Keratinocyte (primary cell): ENCODE data around the gene DPH6. TPM values are rescaled to one million over a fixed set of nuclear protein-coding genes. Genes with fewer than 3 reads are reported as not detected.

Source experiments
- DNase-seq: peaks from one replicate; pipeline ENCODE4 v3.0.0-alpha.2; 2011; ENCODE audit warnings: low read depth, missing footprints, low spot score
- FAIRE-seq: peaks from 2 replicates; lab custom pipeline; 2011; peaks lifted over from hg19 to GRCh38; lab: Jason Lieb, UNC
- H2AFZ ChIP-seq: 2 replicates; pipeline ENCODE4 v1.6.0; 2012; ENCODE audit warnings: low read length, control low read depth, inconsistent platforms; ENCODE audit not compliant: control insufficient read depth
- H3K27ac ChIP-seq: 2 replicates; pipeline ENCODE4 v1.5.1; 2011; ENCODE audit warnings: low read length; ENCODE audit not compliant: control insufficient read depth, insufficient read depth
- H3K27me3 ChIP-seq: 3 replicates; pipeline ENCODE4 v1.6.0; 2011; ENCODE audit warnings: low read length; ENCODE audit not compliant: control insufficient read depth, insufficient read depth; ENCODE audit errors: extremely low read depth
- H3K36me3 ChIP-seq, 2 experiments: 2 replicates in 1 of 2; 3 replicates in 1 of 2; pipeline ENCODE4 v1.5.1; 2011; ENCODE audit warnings: low read length in 2 of 2, mild to moderate bottlenecking in 1 of 2; ENCODE audit not compliant: control insufficient read depth in 2 of 2, insufficient read depth in 2 of 2; ENCODE audit errors: extremely low read depth in 1 of 2
- H3K4me1 ChIP-seq: 3 replicates; pipeline ENCODE4 v1.5.1; 2011; ENCODE audit warnings: low read length; ENCODE audit not compliant: control insufficient read depth, insufficient read depth; ENCODE audit errors: extremely low read depth
- H3K4me2 ChIP-seq: 3 replicates; pipeline ENCODE4 v1.6.0; 2011; ENCODE audit warnings: low read depth, low read length; ENCODE audit not compliant: control insufficient read depth, insufficient read depth; ENCODE audit errors: extremely low read depth
- H3K4me3 ChIP-seq, 3 experiments: fragments of 200-600 bp in 1 of 3; sonication (generic) in 1 of 3; 2 replicates in 2 of 3; 3 replicates in 1 of 3; pipeline ENCODE4 v1.5.1; 2011 to 2016; ENCODE audit warnings: low read length in 3 of 3, mild to moderate bottlenecking in 3 of 3, control low read depth in 2 of 3, inconsistent platforms in 1 of 3, low read depth in 1 of 3, mixed read lengths in 1 of 3, mixed run types in 1 of 3, moderate library complexity in 1 of 3; ENCODE audit not compliant: control insufficient read depth in 2 of 3, insufficient read depth in 2 of 3; ENCODE audit errors: extremely low read depth in 1 of 3
- H3K79me2 ChIP-seq: 2 replicates; pipeline ENCODE4 v1.6.0; 2012; ENCODE audit warnings: low read length; ENCODE audit not compliant: control insufficient read depth, insufficient read depth
- H3K9ac ChIP-seq: 3 replicates; pipeline ENCODE4 v1.6.0; 2011; ENCODE audit warnings: low read length; ENCODE audit not compliant: control insufficient read depth, insufficient read depth; ENCODE audit errors: extremely low read depth
- H3K9me1 ChIP-seq: 3 replicates; pipeline ENCODE4 v1.6.0; 2011; ENCODE audit warnings: low read length; ENCODE audit not compliant: control insufficient read depth, insufficient read depth; ENCODE audit errors: extremely low read depth
- H3K9me3 ChIP-seq: 2 replicates; pipeline ENCODE4 v1.5.1; 2012; ENCODE audit warnings: low read depth, low read length; ENCODE audit not compliant: control insufficient read depth
- H4K20me1 ChIP-seq: 3 replicates; pipeline ENCODE4 v1.6.0; 2011; ENCODE audit warnings: low read length; ENCODE audit not compliant: control insufficient read depth, insufficient read depth; ENCODE audit errors: extremely low read depth
- CTCF ChIP-seq, 3 experiments: IDR thresholded peaks in 1 of 3; conservative IDR thresholded peaks in 1 of 3; optimal IDR thresholded peaks in 1 of 3; 2 replicates in 2 of 3; 3 replicates in 1 of 3; pipeline versions ENCODE3 to v1.5.1; 2011; ENCODE audit warnings: low read length in 3 of 3, mild to moderate bottlenecking in 3 of 3, moderate library complexity in 2 of 3, control low read depth in 1 of 3, inconsistent platforms in 1 of 3; ENCODE audit not compliant: insufficient read depth in 2 of 3; ENCODE audit errors: extremely low read depth in 1 of 3
- EZH2 ChIP-seq: IDR thresholded peaks from one replicate; pipeline ENCODE4 v1.6.1; 2012; ENCODE audit warnings: inconsistent platforms, mild to moderate bottlenecking, low read length, moderate library complexity
- dilution Hi-C: fragments of 300-500 bp; cut with MboI; formaldehyde crosslinking; loops from one replicate; pipeline ENCODE4 v1.7.0; 2020; ENCODE audit warnings: low sequenced_read_pairs; ENCODE audit not compliant: extremely low pct_ligation_motif_present
- polyA plus RNA-seq, 5 experiments: library from polyadenylated mRNA; depleted of rRNA in 3 of 5; stranded (reverse) in 3 of 5; stranded (forward) in 1 of 5; unstranded in 1 of 5; fragments of >200 nt; gene quantifications; 1 replicate in 1 of 5; 2 replicates in 3 of 5; 3 replicates in 1 of 5; pipeline versions ENCODE4 v1.2.1 to v1.2.3, GENCODE V29; 2011 to 2012; ENCODE audit warnings: missing spikeins in 2 of 5, low read depth in 1 of 5, low replicate concordance in 1 of 5

Gene DPH6
- polyA plus RNA-seq, 1 donor (not counting 4 experiments of a cell fraction or from before 2014, with no cell fraction given): 13.6 TPM

GRCh38 chr15:35383506-35383905, 162.5 kb downstream of the DPH6 start:
- no peak for DNase-seq
- no peak overlapping the region for H3K4me3 ChIP-seq
- TF ChIP-seq CTCF (optimal IDR thresholded peaks at IDR 0.05 in 1 of 3, IDR thresholded peaks at IDR 0.05 in 1 of 3, conservative IDR thresholded peaks at IDR 0.05 in 1 of 3; ENCODE audit: extremely low read depth in 1 of 3, insufficient read depth in 2 of 3, low read length in 3 of 3) (no peak), EZH2 (no peak)
- FAIRE-seq: no peak
- no peak overlapping the region for H3K4me2 ChIP-seq
- no peaks in the 10 kb centered on the region for H3K9me3 ChIP-seq
- no peak overlapping the region for H3K9ac ChIP-seq
- dilution Hi-C loops: no loop called here
- H3K9me1 ChIP-seq: no peaks in the 10 kb centered on the region
- no peak overlapping the region for H2AFZ ChIP-seq
- H3K27me3 ChIP-seq: no peaks in the 10 kb centered on the region
- H3K4me1 ChIP-seq: no peaks in the 10 kb centered on the region
- H4K20me1 ChIP-seq: no peaks in the 10 kb centered on the region
- no peak overlapping the region for H3K27ac ChIP-seq
- H3K79me2 ChIP-seq: no peaks in the 10 kb centered on the region
- H3K36me3 ChIP-seq: no peaks in the 10 kb centered on the region

GRCh38 chr15:35381328-35381727, 164.6 kb downstream of the DPH6 start:
- H3K9me3 ChIP-seq: no peaks in the 10 kb centered on the region
- H3K27ac ChIP-seq: no peak overlapping the region
- no peaks in the 10 kb centered on the region for H3K9me1 ChIP-seq
- H3K27me3 ChIP-seq: no peaks in the 10 kb centered on the region
- H3K4me3 ChIP-seq: no peak overlapping the region
- no peaks in the 10 kb centered on the region for H3K4me1 ChIP-seq
- no peaks in the 10 kb centered on the region for H3K79me2 ChIP-seq
- TF ChIP-seq EZH2 (no peak), CTCF (optimal IDR thresholded peaks at IDR 0.05 in 1 of 3, IDR thresholded peaks at IDR 0.05 in 1 of 3, conservative IDR thresholded peaks at IDR 0.05 in 1 of 3; ENCODE audit: extremely low read depth in 1 of 3, insufficient read depth in 2 of 3, low read length in 3 of 3) (no peak)
- H2AFZ ChIP-seq: no peak overlapping the region
- no peaks in the 10 kb centered on the region for H3K36me3 ChIP-seq
- no peak for DNase-seq
- H3K4me2 ChIP-seq: no peak overlapping the region
- dilution Hi-C loops: no loop called here
- FAIRE-seq: no peak
- no peaks in the 10 kb centered on the region for H4K20me1 ChIP-seq
- no peak overlapping the region for H3K9ac ChIP-seq
